Fibroblast of peridontal ligament (primary cell): ENCODE data around the gene PLOD1.

Source experiments
- DNase-seq: peaks from one replicate; pipeline ENCODE4 v3.0.0-alpha.2; 2010; ENCODE audit errors: extremely low read depth

The PLOD1 gene

GRCh38 chr1:11978301-11978700, 43.8 kb downstream of the PLOD1 start:
- DNase-seq, result no peak

GRCh38 chr1:11979028-11979850, 44.7 kb downstream of the PLOD1 start:
- DNase-seq, result no peak

- peak; percentile 94 for DNase-seq
Observed at GRCh38 chr1:11979851-11980675, 45.5 kb downstream of the PLOD1 start, which contains the start of gene MFN2. MFN2 (plus strand) TSS chr1:11980444; CDS start chr1:11989169, 8,725 bp downstream.

- DNase-seq, result no peak
Observed at GRCh38 chr1:11980676-11980972, 46.1 kb downstream of the PLOD1 start.

- DNase-seq, result no peak
Observed at GRCh38 chr1:11981378-11982009, 47.0 kb downstream of the PLOD1 start.

- peak; percentile 47 for DNase-seq
Observed at GRCh38 chr1:11982010-11982392, 47.5 kb downstream of the PLOD1 start.

GRCh38 chr1:11984121-11984520, 49.6 kb downstream of the PLOD1 start:
- DNase-seq, result no peak

- DNase-seq, result no peak
Observed at GRCh38 chr1:11984576-11984975, 50.1 kb downstream of the PLOD1 start.

- no peak for DNase-seq
Observed at GRCh38 chr1:11985171-11985570, 50.7 kb downstream of the PLOD1 start.

- no peak for DNase-seq
Observed at GRCh38 chr1:11985851-11986250, 51.3 kb downstream of the PLOD1 start.

- DNase-seq, result no peak
Observed at GRCh38 chr1:11989669-11990068, 55.2 kb downstream of the PLOD1 start.

GRCh38 chr1:11990303-11991032, 56.0 kb downstream of the PLOD1 start:
- DNase-seq, result no peak

GRCh38 chr1:11991969-11992676, 57.6 kb downstream of the PLOD1 start:
- no peak for DNase-seq

- no peak for DNase-seq
Observed at GRCh38 chr1:11997081-11997850, 62.7 kb downstream of the PLOD1 start.

GRCh38 chr1:11998636-11999035, 64.1 kb downstream of the PLOD1 start:
- no peak for DNase-seq

GRCh38 chr1:11999236-11999635, 64.7 kb downstream of the PLOD1 start:
- no peak for DNase-seq

GRCh38 chr1:12001249-12001917, 66.9 kb downstream of the PLOD1 start:
- DNase-seq, result peak; percentile 89

- DNase-seq, result no peak
Observed at GRCh38 chr1:12001996-12002493, 67.5 kb downstream of the PLOD1 start.

GRCh38 chr1:12003762-12004161, 69.2 kb downstream of the PLOD1 start:
- DNase-seq, result no peak
